HG02870 (cell line): ENCODE data around the gene SEC24D.

Experiments
- ATAC-seq: cut with Tn5 transposase; IDR thresholded peaks from one replicate; pipeline ENCODE4 v1.9.1; 2021; ENCODE audit warnings: mild to moderate bottlenecking, moderate library complexity; ENCODE audit not compliant: unreplicated experiment

Gene SEC24D

GRCh38 chr4:118776157-118776954 lies 59.6 kb downstream of the SEC24D start:
- no peak for ATAC-seq

- ATAC-seq = no peak
Observed at GRCh38 chr4:118775405-118775804, 60.5 kb downstream of the SEC24D start.

- ATAC-seq = no peak
Observed at GRCh38 chr4:118774989-118775388, 60.9 kb downstream of the SEC24D start.

DNA sequence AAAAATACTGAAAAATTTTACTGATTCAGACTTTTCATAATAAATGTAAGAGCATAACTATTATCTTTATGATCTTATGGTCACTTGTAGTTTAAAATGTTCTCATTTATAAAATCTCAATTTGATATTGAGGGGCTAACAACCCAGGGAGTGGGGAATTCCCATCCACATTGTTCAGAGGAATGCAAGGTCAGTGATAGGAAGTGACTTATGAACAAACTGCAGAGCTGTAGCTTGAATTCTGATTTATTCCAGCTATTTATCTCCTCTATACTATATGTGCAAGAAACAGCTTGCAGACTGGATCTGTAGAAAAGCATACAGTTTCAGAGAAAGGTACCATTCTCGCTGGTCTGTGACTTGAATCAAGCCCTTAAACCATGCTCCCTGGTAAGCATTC lies 61.6 kb downstream of the SEC24D start:
- ATAC-seq = no peak

DNA sequence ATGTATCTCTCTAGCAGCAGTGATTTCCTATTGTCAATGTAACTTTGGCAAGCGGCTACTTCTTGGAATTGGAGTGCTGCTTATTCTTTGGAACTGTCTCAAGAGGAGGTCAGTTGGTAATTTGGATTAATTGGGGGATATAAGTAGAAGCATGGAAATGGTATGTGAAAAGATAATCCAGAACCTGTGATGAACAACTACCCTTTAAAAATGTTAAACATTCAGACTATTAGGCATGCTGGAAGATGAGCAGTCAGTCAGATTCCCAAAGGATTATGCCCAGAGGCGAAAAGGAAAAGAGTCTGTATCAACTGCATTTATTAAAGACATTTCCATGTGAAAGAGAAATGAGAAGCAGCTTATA lies 62.5 kb downstream of the SEC24D start:
- no peak for ATAC-seq

GRCh38 chr4:118772767-118773428 lies 63.0 kb downstream of the SEC24D start:
- no peak for ATAC-seq

DNA sequence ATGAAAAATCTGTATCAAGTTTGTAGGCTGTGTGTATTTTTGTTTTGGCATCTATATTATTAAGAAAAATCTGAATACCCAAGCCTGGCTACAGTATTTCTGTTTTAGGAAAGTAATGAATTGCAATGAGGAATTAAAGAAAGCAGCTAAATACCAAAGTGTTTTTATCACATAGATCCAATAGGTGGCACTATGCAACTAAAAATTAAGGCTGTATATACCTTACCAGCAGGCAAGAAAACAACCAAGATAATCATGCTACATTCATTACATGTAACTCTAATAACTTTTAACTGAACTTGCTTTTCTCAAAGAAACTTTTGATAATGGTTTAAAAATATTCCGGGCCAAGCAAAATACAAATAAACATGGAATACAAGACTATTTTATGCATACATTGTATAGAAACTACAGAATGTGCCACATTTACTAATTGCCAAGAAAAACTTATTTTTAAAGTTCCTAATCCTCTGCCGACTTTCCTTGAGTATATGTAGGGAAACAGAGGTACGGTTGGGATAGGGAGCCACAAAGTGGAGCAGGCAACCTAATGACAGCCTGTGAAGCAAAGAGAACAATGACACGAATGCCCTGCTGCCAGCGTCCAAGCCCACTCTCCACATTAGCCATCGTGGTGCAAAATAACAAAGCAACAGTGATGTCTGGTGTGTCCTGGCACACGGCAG lies 63.7 kb downstream of the SEC24D start:
- peak; percentile 77 for ATAC-seq

- ATAC-seq = no peak
Observed at GRCh38 chr4:118770741-118771187, 65.2 kb downstream of the SEC24D start.

DNA sequence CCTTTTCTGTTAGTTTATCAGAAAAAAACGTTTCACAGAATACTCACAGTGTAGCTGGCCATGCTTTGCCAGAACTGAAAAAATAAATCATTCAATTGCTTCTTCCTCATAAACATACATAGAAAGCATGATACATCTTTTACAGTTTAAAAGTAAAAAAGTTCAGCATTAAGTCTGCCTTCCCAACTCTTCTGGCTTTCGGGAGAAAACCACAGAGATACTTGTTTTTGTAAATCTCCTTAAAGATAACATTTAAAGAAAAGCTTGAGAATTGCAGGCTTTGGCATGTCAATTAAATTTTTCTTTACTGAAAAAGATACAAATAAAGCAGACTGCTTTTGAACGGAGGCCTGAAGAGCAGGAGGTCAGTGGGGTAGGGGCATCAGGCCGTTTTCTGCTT lies 66.8 kb downstream of the SEC24D start:
- ATAC-seq = no peak

DNA sequence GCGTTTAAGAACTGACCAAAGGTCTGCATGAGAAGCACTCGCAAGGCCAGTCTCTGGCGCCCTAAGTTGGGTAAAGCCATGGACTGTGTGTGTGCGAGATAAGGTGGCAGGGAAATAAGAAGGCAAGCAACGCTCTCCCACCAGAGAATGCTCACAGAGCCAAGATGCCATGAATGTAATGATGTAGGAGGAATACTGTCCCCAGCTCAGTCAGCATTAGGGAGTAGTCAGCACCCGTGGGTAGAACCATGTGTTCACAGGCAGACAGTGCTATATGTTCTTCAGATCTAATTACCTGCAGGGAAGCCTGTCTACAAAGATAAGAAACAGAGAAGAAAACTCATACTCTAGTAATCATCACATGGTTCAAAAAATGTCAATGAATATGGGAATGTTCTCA lies 68.8 kb downstream of the SEC24D start:
- no peak for ATAC-seq

DNA sequence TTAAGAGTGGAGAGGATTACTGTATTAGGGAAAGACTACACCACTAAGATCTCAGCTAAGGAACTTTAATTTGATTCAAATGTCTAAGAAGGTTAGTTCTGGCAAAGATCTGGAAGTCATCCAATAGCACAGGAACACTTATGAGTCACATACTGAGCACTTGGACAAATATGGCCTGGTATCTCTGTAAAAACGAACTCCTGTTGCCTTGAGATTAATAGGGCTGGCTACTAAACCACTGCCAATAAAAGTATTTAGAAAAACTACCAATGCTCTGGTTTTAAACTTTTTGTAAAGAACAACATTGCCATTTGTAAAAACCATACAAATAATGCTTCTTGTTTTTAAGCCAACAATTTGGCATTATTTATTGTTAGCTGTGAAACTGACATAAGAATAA lies 70.5 kb downstream of the SEC24D start:
- no peak for ATAC-seq

DNA sequence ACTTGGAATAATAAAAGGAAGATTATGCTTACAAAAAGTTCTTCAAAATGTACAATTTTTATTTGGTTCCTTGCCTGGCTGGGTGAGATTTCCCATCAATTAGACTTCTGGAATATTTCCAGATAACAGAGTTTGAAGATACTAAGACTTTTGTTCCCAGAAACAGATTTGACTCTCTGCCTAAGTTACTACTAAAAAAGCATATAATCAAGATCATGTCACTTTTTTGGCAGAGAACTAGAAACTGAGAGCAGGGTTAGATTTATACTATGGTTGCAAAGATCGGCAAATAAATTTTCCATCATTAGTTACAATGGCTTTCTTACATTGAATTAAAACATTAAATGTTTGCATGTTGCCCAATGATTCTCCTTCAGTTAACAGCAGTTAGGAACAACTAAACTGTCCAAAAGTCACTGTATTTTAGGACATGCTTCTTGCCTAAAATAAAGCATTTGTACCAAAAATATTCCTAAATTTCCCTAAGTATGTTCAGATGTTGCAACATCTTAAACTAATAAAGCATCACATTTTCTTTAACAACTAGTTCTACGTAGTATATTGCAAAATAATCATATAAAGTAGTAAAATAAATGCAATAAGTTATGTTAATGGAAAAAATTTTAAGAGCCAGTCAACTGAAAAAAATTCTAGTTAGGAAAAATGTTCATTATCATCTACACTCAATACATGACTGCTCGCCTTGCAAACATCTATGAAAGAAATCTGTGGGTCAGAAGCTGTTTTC lies 73.0 kb downstream of the SEC24D start:
- ATAC-seq = no peak

- ATAC-seq = no peak
Observed at GRCh38 chr4:118762155-118762554, 73.8 kb downstream of the SEC24D start.

DNA sequence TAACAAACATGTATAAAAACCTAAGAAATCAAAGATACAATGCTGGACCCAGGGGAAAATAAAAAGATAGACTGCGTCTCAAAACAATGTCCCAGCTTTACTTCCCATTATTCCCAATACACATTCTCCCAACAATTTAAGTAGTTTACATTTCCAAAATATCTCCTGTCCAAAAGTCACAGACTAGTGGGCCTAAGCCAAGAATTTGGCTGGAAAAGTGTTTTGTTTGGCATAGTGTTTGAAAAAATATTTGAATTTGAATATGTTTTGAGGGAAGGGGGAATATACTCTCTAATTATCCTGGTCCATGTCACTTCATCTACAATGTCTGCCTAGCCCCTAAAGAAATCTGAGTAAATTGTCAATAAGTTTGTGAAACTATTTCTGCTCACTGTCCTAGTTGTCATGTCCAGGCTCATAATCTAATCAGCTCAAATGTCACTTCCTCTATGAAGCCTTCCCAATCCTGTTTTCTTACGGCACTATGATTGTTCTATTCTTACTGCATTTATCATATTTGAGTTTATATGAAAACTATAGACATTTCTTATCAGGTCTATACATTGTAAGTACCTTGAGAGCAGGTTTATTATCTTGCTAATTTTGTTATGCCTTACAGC lies 74.4 kb downstream of the SEC24D start:
- ATAC-seq = no peak

GRCh38 chr4:118760493-118760892 lies 75.4 kb downstream of the SEC24D start:
- peak; percentile 98 for ATAC-seq

GRCh38 chr4:118760092-118760491 lies 75.8 kb downstream of the SEC24D start:
- ATAC-seq = peak; percentile 28

DNA sequence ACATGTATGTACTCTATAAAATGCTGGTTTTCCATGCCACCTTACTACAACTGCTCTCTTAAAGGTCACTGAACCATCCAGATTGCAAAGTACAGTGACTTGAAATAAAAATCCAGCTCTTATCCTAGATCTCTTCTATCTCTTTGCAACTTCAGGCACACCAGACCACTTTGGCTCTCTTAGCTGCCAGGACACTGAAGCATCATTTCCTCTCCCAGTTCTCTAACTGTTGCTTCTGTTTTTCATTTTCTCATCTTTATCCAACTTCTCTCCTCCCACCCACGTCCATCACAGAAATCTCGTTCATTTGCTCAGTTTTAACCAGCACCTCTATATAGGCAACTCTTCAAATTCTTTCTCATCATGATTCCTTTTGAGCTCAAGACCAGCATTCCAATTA lies 76.4 kb downstream of the SEC24D start:
- no peak for ATAC-seq

GRCh38 chr4:118758293-118758692 lies 77.6 kb downstream of the SEC24D start:
- ATAC-seq = no peak

GRCh38 chr4:118757761-118758251 lies 78.1 kb downstream of the SEC24D start:
- ATAC-seq = no peak

GRCh38 chr4:118756958-118757357 lies 79.0 kb downstream of the SEC24D start:
- no peak for ATAC-seq

GRCh38 chr4:118756429-118756828 lies 79.5 kb downstream of the SEC24D start:
- no peak for ATAC-seq
